CD14-positive monocyte (primary cell): ENCODE results near the gene GAS5. TPM values are rescaled to one million over a fixed set of nuclear protein-coding genes. Genes with fewer than 3 reads are reported as not detected.

Experiments used
- DNase-seq, 3 donors: peaks; one replicate each; pipeline ENCODE4 v3.0.0-alpha.2; 2011 to 2022
- H2AFZ ChIP-seq: 2 replicates; pipeline ENCODE4 v1.6.0; 2012; ENCODE audit warnings: mild to moderate bottlenecking, low read depth, low read length, inconsistent platforms; ENCODE audit not compliant: insufficient read depth, poor library complexity, severe bottlenecking
- H3K27ac ChIP-seq, 2 donors: 1 replicate in 1 of 2; 2 replicates in 1 of 2; pipeline ENCODE4 v1.5.1; 2012 to 2013; ENCODE audit warnings: low read length in 2 of 2, control low read depth in 1 of 2, inconsistent platforms in 1 of 2, low read depth in 1 of 2, mild to moderate bottlenecking in 1 of 2
- H3K27me3 ChIP-seq, 2 donors: one replicate each; pipeline versions ENCODE4 v1.6.0 to v1.6.1; 2011 to 2013; ENCODE audit warnings: low read length in 2 of 2; ENCODE audit not compliant: control insufficient read depth in 2 of 2, insufficient read depth in 2 of 2
- H3K36me3 ChIP-seq, 2 donors: replicated peaks in 1 of 2; 1 replicate in 1 of 2; 2 replicates in 1 of 2; pipeline versions ENCODE4 v1.5.1 to v1.6.1; 2012 to 2013; ENCODE audit warnings: low read length in 2 of 2, control low read depth in 1 of 2, inconsistent platforms in 1 of 2, mild to moderate bottlenecking in 1 of 2; ENCODE audit not compliant: insufficient read depth in 2 of 2, control insufficient read depth in 1 of 2
- H3K4me1 ChIP-seq, 2 donors: 1 replicate in 1 of 2; 2 replicates in 1 of 2; pipeline versions ENCODE4 v1.5.1 to v1.6.1; 2012 to 2013; ENCODE audit warnings: low read length in 2 of 2, control low read depth in 1 of 2, inconsistent platforms in 1 of 2, mild to moderate bottlenecking in 1 of 2, moderate library complexity in 1 of 2; ENCODE audit not compliant: insufficient read depth in 2 of 2, control insufficient read depth in 1 of 2
- H3K4me2 ChIP-seq: replicated peaks from 2 replicates; pipeline ENCODE3; 2012; ENCODE audit warnings: low read length, moderate library complexity, mild to moderate bottlenecking; ENCODE audit not compliant: poor library complexity, severe bottlenecking; ENCODE audit errors: extremely low read depth
- H3K4me3 ChIP-seq, 3 experiments: fragments of 200-600 bp in 1 of 3; sonication (generic) in 1 of 3; replicated peaks in 1 of 3; 1 replicate in 2 of 3; 2 replicates in 1 of 3; pipeline ENCODE4 v1.5.1; 2011 to 2013; ENCODE audit warnings: low read length in 3 of 3, mild to moderate bottlenecking in 3 of 3, control low read depth in 2 of 3, low read depth in 2 of 3, inconsistent platforms in 1 of 3, moderate library complexity in 1 of 3
- H3K79me2 ChIP-seq: 2 replicates; pipeline ENCODE4 v1.6.0; 2012; ENCODE audit warnings: mild to moderate bottlenecking, control low read depth, inconsistent platforms, low read length, moderate library complexity; ENCODE audit not compliant: insufficient read depth
- H3K9ac ChIP-seq: 2 replicates; pipeline ENCODE4 v1.6.0; 2017; ENCODE audit warnings: low read length, mild to moderate bottlenecking; ENCODE audit not compliant: insufficient read depth, poor library complexity, severe bottlenecking
- H3K9me3 ChIP-seq, 2 donors: replicated peaks in 1 of 2; 1 replicate in 1 of 2; 2 replicates in 1 of 2; pipeline versions ENCODE4 v1.5.1 to v1.6.1; 2012 to 2013; ENCODE audit warnings: low read length in 2 of 2, control low read depth in 1 of 2; ENCODE audit not compliant: control insufficient read depth in 1 of 2, insufficient read depth in 1 of 2
- H4K20me1 ChIP-seq: 2 replicates; pipeline ENCODE4 v1.6.0; 2012; ENCODE audit warnings: mild to moderate bottlenecking, low read length, control low read depth, moderate library complexity; ENCODE audit not compliant: insufficient read depth
- H3K27ac Mint-ChIP-seq, 7 donors: one replicate each; pipeline ENCODE4 v1.8.0; 2020; ENCODE audit warnings: mild to moderate bottlenecking in 7 of 7, mixed read lengths in 7 of 7, moderate library complexity in 6 of 7, inconsistent platforms in 2 of 7
- H3K27me3 Mint-ChIP-seq, 3 donors: one replicate each; pipeline ENCODE4 v1.8.0; 2021 to 2022; ENCODE audit warnings: low read depth in 3 of 3, mild to moderate bottlenecking in 3 of 3, mixed read lengths in 3 of 3, moderate library complexity in 3 of 3, inconsistent platforms in 1 of 3
- H3K36me3 Mint-ChIP-seq, 2 donors: one replicate each; pipeline ENCODE4 v1.8.0; 2020; ENCODE audit warnings: mixed read lengths in 2 of 2, inconsistent platforms in 1 of 2, mild to moderate bottlenecking in 1 of 2
- H3K4me1 Mint-ChIP-seq: one replicate; pipeline ENCODE4 v1.8.0; 2020; ENCODE audit warnings: mild to moderate bottlenecking, mixed read lengths
- H3K4me3 Mint-ChIP-seq, 2 donors: one replicate each; pipeline ENCODE4 v1.8.0; 2020; ENCODE audit warnings: mild to moderate bottlenecking in 2 of 2, mixed read lengths in 2 of 2, moderate library complexity in 1 of 2
- H3K9me3 Mint-ChIP-seq, 7 donors: one replicate each; pipeline ENCODE4 v1.8.0; 2020 to 2022; ENCODE audit warnings: mixed read lengths in 7 of 7, mild to moderate bottlenecking in 6 of 7, moderate library complexity in 6 of 7, inconsistent platforms in 2 of 7
- WGBS: methylation state at CpG from one replicate; pipeline ENCODE4 v1.1.5; 2013; ENCODE audit warnings: missing lambda C conversion rate; ENCODE audit not compliant: insufficient coverage; 5-methylcytosine and 5-hydroxymethylcytosine counted together
- intact Hi-C, 2 donors: fragments of 100-400 bp; cut with micrococcal nuclease; formaldehyde crosslinking; loops; one replicate each; pipeline versions ENCODE4 v1.15.0 to v1.15.1; 2023
- polyA plus RNA-seq, 3 donors: library from polyadenylated mRNA; depleted of rRNA in 1 of 3; unstranded in 2 of 3; stranded (reverse) in 1 of 3; fragments of 300-500 nt in 2 of 3; fragments of >200 nt in 1 of 3; fragmentation: Illumina TruSeq in 2 of 3; gene quantifications; 1 replicate in 2 of 3; 2 replicates in 1 of 3; pipeline ENCODE4 v1.2.3, GENCODE V29; 2012 to 2021
- TF ChIP-seq, protein P1 (sequence below): fragments of 200-600 bp; IDR thresholded peaks from one replicate; pipeline ENCODE4 v1.8.0; 2022; ENCODE audit warnings: antibody characterized with exemption, mild to moderate bottlenecking

The GAS5 gene
- polyA plus RNA-seq, 3 donors = 90.4 to 309 (median 92.0) TPM

DNA sequence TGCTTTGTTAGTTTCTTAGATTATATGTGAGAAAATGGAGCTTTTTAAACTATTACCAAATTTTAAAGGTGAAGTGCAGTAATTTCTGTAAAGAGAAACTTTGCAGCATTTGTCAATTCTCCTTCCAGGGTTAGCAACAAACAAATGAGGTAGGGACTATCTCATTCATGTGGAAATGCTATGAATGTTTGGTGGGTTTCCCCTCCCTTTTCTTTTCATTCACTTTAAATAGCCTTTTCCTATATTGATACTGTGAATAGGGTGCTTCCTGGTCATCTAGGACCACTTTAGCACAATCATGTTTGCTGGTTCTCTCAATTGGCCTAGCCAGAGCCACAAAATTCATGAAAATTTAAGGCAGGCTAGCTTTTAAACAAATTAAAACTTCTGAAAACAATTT, 21.0 kb upstream of the GAS5 start:
- Mint-ChIP-seq H3K27me3 (peaks cover 0 to 2% (median 0%) of the 10 kb centered on the region in 3 donors), H3K9me3 (no peaks in the 10 kb centered on the region), H3K36me3 (peaks cover 29 to 41% of the 10 kb centered on the region in 2 donors), H3K4me1 (peaks cover 4% of the 10 kb centered on the region), H3K27ac (no peak overlapping the region), H3K4me3 (no peak overlapping the region)
- no peak for DNase-seq
- Histone ChIP-seq H3K27me3 (no peaks in the 10 kb centered on the region), H3K79me2 (no peaks in the 10 kb centered on the region), H3K4me1 (no peaks in the 10 kb centered on the region), H3K4me3 (no peak overlapping the region), H4K20me1 (peaks cover 4% of the 10 kb centered on the region), H3K9me3 (no peaks in the 10 kb centered on the region), H2AFZ (no peak overlapping the region), H3K9ac (no peak overlapping the region), H3K4me2 (no peak overlapping the region), H3K36me3 (peaks cover 28 to 67% of the 10 kb centered on the region in 2 donors), H3K27ac (no peak overlapping the region)
- intact Hi-C loops = no loop called here
- TF ChIP-seq, protein P1, sequence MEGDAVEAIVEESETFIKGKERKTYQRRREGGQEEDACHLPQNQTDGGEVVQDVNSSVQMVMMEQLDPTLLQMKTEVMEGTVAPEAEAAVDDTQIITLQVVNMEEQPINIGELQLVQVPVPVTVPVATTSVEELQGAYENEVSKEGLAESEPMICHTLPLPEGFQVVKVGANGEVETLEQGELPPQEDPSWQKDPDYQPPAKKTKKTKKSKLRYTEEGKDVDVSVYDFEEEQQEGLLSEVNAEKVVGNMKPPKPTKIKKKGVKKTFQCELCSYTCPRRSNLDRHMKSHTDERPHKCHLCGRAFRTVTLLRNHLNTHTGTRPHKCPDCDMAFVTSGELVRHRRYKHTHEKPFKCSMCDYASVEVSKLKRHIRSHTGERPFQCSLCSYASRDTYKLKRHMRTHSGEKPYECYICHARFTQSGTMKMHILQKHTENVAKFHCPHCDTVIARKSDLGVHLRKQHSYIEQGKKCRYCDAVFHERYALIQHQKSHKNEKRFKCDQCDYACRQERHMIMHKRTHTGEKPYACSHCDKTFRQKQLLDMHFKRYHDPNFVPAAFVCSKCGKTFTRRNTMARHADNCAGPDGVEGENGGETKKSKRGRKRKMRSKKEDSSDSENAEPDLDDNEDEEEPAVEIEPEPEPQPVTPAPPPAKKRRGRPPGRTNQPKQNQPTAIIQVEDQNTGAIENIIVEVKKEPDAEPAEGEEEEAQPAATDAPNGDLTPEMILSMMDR = no peak

DNA sequence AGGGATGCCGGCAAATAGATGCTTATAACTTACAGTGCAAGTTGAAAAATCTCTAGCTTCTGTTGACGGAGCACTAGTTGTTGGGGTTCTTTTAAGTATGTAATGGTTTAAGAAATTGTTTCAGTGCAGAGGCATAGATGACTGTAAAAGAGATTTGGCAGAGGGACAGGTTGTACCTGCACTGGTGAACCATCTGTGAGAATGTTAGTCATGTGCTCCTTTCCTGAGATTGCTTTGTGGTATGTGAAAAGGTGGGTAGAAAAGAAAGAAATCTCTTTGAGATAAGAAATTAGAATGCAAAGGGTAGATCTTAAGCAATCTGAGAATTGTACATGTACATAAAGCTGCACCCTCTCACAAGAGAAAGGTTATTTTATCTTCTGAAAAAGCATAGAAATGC, 19.8 kb upstream of the GAS5 start:
- no peak overlapping the region for H3K9ac ChIP-seq
- 100% methylated on average over 2 of the region's 2 CpGs for WGBS
- peaks cover 4% of the 10 kb centered on the region for H4K20me1 ChIP-seq
- H3K36me3 ChIP-seq = peaks cover 28 to 62% of the 10 kb centered on the region in 2 donors
- no peaks in the 10 kb centered on the region for H3K27me3 ChIP-seq
- Mint-ChIP-seq H3K4me1 (peaks cover 4% of the 10 kb centered on the region), H3K9me3 (no peaks in the 10 kb centered on the region), H3K4me3 (no peak overlapping the region), H3K36me3 (peaks cover 29 to 40% of the 10 kb centered on the region in 2 donors), H3K27me3 (peaks cover 0 to 2% (median 0%) of the 10 kb centered on the region in 3 donors), H3K27ac (no peak overlapping the region)
- H3K27ac ChIP-seq = no peak overlapping the region
- H3K4me3 ChIP-seq = no peak overlapping the region
- no peak for DNase-seq
- no peaks in the 10 kb centered on the region for H3K4me1 ChIP-seq
- no peak overlapping the region for H2AFZ ChIP-seq
- intact Hi-C loops = no loop called here
- no peaks in the 10 kb centered on the region for H3K9me3 ChIP-seq
- no peak overlapping the region for H3K4me2 ChIP-seq
- no peaks in the 10 kb centered on the region for H3K79me2 ChIP-seq
- TF ChIP-seq, protein P1 = no peak
